ENCODE results near the gene HEATR5B. TPM values are rescaled to one million over a fixed set of nuclear protein-coding genes. Genes with fewer than 3 reads are reported as not detected.

The HEATR5B gene
- total RNA-seq, 1 experiment from 2014 or later = 12.6 TPM

DNA sequence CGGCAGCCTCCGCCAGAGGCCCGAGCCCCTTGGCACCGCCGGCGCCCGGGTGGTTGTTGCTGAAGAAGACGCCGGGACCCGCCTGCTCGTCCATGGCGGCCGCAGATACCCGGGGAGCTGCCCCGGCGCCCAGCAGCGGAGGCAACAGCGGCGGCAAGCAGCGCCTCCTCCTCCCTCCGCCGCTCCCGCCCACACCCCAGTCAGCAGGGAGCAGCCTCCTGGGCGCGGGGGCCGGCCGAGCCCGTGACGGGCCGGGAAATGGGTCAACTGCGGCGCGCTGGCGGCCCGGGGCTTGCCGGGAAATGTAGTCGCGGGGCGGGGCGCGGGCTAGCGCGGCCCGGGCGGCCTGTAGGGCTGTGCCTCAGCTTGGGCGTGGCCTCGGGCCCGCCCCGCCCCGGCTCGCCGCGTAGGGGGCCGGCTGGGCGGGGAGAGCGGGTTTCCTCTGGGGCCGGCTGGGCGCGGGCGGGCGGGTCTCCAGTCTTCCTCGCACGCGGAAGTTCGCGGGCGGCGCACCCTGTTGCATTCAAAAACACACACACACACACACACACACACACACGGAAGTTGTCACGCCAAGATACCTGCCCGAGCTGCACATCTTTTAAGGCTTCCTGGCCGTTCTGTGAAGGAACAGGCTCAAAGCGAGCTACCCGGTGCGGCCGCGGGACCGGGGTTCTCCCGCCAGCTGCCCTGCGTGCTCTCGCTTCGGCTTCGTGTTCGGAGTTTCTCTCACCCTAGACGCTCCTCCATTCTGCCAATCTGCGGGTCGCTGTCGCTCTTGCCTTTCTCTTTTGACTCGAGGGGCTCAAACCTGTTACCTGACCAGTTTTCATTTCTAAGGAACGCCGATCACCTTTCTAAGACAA is 117.6 kb downstream of the HEATR5B start, which contains the start of gene STRN:
Gene STRN (minus strand): TSS at position 167 of the 866 bp plus-strand sequence. CDS start 73 bp downstream, at position 94.
- Mint-ChIP-seq H3K27ac (peak within 1 kb of the TSS; percentile 95), H3K9me3 (no peaks in the 10 kb centered on the region), H3K4me3 (peak within 1 kb of the TSS; percentile 95), H3K4me1 (peaks cover 58% of the 10 kb centered on the region), H3K36me3 (no peaks in the 10 kb centered on the region), H3K27me3 (ENCODE audit: low read depth) (no peaks in the 10 kb centered on the region; the same call in 1 of the 2 replicates)
- CTCF ChIA-PET = interaction anchor here (1.6 kb wide), 1 partner anchor 147 kb away, joined by 5 read pairs; no protein-coding TSS in a partner anchor
- POLR2A ChIA-PET = interaction anchor here (0.7 kb wide), 1 partner anchor 1785 kb away, joined by 4 read pairs; no protein-coding TSS in a partner anchor
- DNase-seq (ENCODE audit: low spot score) = peak; percentile 96
- ATAC-seq = peak; percentile 89
- TF ChIP-seq NFYB (CRISPR knock-in tag; conservative IDR thresholded peaks at IDR 0.05; ENCODE audit: low read depth) (no peak; the same call in 1 of the 2 replicates), NR2C2 (CRISPR knock-in tag; IDR thresholded peaks at IDR 0.05) (no peak), USF2 (CRISPR knock-in tag; IDR thresholded peaks at IDR 0.05) (peak; percentile 63), NR3C1 (CRISPR knock-in tag; conservative IDR thresholded peaks at IDR 0.05; ENCODE audit: low read depth) (0 out of 2 replicates have a peak, but pooled peaks have one; percentile 60), GRHL2 (CRISPR knock-in tag; IDR thresholded peaks at IDR 0.05; ENCODE audit: insufficient replicate concordance, severe bottlenecking) (no peak), ATF1 (CRISPR knock-in tag; IDR thresholded peaks at IDR 0.05) (no peak), MAX (CRISPR knock-in tag; IDR thresholded peaks at IDR 0.05) (peak; percentile 72; the same call in 1 of the 2 replicates), ZNF219 (CRISPR knock-in tag; IDR thresholded peaks at IDR 0.05; ENCODE audit: borderline replicate concordance) (peak; percentile 40; the same call in 1 of the 2 replicates), ZNF138 (CRISPR knock-in tag; conservative IDR thresholded peaks at IDR 0.05) (no peak), ZNF423 (CRISPR knock-in tag; IDR thresholded peaks at IDR 0.05) (peak; percentile 82), AFF4 (CRISPR knock-in tag; IDR thresholded peaks at IDR 0.05; ENCODE audit: borderline replicate concordance) (no peak), ATF2 (CRISPR knock-in tag; IDR thresholded peaks at IDR 0.05; ENCODE audit: borderline replicate concordance, low read depth) (no peak), TCF7 (CRISPR knock-in tag; IDR thresholded peaks at IDR 0.05; ENCODE audit: low read depth) (no peak), GTF2I (CRISPR knock-in tag; conservative IDR thresholded peaks at IDR 0.05) (no peak)
- TF ChIP-seq, protein P1, sequence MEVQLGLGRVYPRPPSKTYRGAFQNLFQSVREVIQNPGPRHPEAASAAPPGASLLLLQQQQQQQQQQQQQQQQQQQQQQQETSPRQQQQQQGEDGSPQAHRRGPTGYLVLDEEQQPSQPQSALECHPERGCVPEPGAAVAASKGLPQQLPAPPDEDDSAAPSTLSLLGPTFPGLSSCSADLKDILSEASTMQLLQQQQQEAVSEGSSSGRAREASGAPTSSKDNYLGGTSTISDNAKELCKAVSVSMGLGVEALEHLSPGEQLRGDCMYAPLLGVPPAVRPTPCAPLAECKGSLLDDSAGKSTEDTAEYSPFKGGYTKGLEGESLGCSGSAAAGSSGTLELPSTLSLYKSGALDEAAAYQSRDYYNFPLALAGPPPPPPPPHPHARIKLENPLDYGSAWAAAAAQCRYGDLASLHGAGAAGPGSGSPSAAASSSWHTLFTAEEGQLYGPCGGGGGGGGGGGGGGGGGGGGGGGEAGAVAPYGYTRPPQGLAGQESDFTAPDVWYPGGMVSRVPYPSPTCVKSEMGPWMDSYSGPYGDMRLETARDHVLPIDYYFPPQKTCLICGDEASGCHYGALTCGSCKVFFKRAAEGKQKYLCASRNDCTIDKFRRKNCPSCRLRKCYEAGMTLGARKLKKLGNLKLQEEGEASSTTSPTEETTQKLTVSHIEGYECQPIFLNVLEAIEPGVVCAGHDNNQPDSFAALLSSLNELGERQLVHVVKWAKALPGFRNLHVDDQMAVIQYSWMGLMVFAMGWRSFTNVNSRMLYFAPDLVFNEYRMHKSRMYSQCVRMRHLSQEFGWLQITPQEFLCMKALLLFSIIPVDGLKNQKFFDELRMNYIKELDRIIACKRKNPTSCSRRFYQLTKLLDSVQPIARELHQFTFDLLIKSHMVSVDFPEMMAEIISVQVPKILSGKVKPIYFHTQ (CRISPR knock-in tag; IDR thresholded peaks at IDR 0.05) = no peak
- TF ChIP-seq, protein P2, sequence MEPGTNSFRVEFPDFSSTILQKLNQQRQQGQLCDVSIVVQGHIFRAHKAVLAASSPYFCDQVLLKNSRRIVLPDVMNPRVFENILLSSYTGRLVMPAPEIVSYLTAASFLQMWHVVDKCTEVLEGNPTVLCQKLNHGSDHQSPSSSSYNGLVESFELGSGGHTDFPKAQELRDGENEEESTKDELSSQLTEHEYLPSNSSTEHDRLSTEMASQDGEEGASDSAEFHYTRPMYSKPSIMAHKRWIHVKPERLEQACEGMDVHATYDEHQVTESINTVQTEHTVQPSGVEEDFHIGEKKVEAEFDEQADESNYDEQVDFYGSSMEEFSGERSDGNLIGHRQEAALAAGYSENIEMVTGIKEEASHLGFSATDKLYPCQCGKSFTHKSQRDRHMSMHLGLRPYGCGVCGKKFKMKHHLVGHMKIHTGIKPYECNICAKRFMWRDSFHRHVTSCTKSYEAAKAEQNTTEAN (CRISPR knock-in tag; IDR thresholded peaks at IDR 0.05) = 0 out of 2 replicates have a peak, but pooled peaks have one; percentile 19
- TF ChIP-seq, protein P3, sequence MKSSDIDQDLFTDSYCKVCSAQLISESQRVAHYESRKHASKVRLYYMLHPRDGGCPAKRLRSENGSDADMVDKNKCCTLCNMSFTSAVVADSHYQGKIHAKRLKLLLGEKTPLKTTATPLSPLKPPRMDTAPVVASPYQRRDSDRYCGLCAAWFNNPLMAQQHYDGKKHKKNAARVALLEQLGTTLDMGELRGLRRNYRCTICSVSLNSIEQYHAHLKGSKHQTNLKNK (CRISPR knock-in tag; IDR thresholded peaks at IDR 0.05) = no peak
- TF ChIP-seq, protein P4, sequence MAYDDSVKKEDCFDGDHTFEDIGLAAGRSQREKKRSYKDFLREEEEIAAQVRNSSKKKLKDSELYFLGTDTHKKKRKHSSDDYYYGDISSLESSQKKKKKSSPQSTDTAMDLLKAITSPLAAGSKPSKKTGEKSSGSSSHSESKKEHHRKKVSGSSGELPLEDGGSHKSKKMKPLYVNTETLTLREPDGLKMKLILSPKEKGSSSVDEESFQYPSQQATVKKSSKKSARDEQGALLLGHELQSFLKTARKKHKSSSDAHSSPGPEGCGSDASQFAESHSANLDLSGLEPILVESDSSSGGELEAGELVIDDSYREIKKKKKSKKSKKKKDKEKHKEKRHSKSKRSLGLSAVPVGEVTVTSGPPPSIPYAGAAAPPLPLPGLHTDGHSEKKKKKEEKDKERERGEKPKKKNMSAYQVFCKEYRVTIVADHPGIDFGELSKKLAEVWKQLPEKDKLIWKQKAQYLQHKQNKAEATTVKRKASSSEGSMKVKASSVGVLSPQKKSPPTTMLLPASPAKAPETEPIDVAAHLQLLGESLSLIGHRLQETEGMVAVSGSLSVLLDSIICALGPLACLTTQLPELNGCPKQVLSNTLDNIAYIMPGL (CRISPR knock-in tag; IDR thresholded peaks at IDR 0.05) = peak; percentile 79
- TF ChIP-seq, protein P5, sequence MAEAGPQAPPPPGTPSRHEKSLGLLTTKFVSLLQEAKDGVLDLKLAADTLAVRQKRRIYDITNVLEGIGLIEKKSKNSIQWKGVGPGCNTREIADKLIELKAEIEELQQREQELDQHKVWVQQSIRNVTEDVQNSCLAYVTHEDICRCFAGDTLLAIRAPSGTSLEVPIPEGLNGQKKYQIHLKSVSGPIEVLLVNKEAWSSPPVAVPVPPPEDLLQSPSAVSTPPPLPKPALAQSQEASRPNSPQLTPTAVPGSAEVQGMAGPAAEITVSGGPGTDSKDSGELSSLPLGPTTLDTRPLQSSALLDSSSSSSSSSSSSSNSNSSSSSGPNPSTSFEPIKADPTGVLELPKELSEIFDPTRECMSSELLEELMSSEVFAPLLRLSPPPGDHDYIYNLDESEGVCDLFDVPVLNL (CRISPR knock-in tag; IDR thresholded peaks at IDR 0.05; ENCODE audit: borderline replicate concordance, low read depth) = 0 out of 2 replicates have a peak, but pooled peaks have one; percentile 5

All from WTC11 (cell line).